AG09309 (cell line): ENCODE data around the gene GRIN2A.

ENCODE experiments used
- DNase-seq: peaks from one replicate; pipeline ENCODE4 v3.0.0-alpha.2; 2010; ENCODE audit warnings: low read depth
- H3K4me3 ChIP-seq: 2 replicates; pipeline ENCODE4 v1.5.1; 2011; ENCODE audit warnings: mild to moderate bottlenecking, low read depth, low read length, moderate library complexity; ENCODE audit not compliant: control insufficient read depth
- TF ChIP-seq, protein P1 (sequence below): IDR thresholded peaks from 2 replicates; pipeline ENCODE4 v1.5.1; 2011; ENCODE audit warnings: mild to moderate bottlenecking, low read depth, low read length, inconsistent platforms; ENCODE audit not compliant: insufficient read depth, control insufficient read depth; ENCODE audit errors: missing control alignments

Gene GRIN2A

DNA sequence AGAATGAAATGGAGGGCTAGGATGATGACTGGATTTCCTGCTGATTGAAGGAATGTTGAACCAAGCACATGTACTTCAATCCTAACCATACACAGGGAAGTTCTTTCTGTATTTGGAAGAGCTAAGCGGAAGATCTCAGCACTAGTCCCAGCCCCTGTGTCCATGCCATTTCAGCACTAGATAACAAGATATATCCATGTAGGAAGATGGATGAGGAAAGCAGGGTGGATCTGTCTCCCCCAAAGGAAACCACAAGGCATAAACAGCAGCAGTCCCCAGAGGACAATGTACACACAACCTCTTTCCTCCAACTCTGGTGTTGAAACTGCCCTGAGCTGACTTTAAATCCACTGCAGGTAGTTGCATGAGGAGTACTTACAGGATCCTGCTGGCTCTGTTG is 75.1 kb downstream of the GRIN2A start:
- no peak overlapping the region for H3K4me3 ChIP-seq
- no peak for DNase-seq

DNA sequence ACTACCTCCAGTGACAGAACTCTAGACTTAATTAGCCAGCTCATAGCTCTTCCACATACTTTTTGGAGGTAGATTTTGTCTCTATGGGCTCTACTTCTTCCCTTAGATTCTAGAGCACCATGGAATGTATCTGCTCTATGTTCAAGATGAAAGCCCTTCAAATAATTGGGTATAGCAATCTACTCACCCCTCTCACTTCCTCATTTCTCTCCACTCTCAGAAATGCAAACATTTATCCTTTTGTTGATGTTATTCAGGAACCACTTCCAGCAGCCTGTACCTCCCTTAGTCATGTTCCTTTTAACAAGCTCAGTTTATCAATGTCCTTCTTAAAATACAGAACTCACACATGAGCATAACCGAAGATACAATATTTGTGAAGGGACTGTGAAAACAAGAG is 78.5 kb downstream of the GRIN2A start:
- DNase-seq: no peak
- TF ChIP-seq, protein P1, sequence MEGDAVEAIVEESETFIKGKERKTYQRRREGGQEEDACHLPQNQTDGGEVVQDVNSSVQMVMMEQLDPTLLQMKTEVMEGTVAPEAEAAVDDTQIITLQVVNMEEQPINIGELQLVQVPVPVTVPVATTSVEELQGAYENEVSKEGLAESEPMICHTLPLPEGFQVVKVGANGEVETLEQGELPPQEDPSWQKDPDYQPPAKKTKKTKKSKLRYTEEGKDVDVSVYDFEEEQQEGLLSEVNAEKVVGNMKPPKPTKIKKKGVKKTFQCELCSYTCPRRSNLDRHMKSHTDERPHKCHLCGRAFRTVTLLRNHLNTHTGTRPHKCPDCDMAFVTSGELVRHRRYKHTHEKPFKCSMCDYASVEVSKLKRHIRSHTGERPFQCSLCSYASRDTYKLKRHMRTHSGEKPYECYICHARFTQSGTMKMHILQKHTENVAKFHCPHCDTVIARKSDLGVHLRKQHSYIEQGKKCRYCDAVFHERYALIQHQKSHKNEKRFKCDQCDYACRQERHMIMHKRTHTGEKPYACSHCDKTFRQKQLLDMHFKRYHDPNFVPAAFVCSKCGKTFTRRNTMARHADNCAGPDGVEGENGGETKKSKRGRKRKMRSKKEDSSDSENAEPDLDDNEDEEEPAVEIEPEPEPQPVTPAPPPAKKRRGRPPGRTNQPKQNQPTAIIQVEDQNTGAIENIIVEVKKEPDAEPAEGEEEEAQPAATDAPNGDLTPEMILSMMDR: no peak
- no peak overlapping the region for H3K4me3 ChIP-seq

More for the DNA sequence above, 75.1 kb downstream of the GRIN2A start:
- TF ChIP-seq, protein P1: no peak

GRCh38 chr16:10103118-10103517 is 79.1 kb downstream of the GRIN2A start:
- TF ChIP-seq, protein P1: no peak
- DNase-seq: no peak
- H3K4me3 ChIP-seq: no peak overlapping the region

- DNase-seq: no peak
- TF ChIP-seq, protein P1: no peak
- H3K4me3 ChIP-seq: no peak overlapping the region
These were observed 81.4 kb downstream of the GRIN2A start for GRCh38 chr16:10100829-10101228.

GRCh38 chr16:10098991-10099390 is 83.2 kb downstream of the GRIN2A start:
- TF ChIP-seq, protein P1: no peak
- no peak for DNase-seq
- H3K4me3 ChIP-seq: no peak overlapping the region

DNA sequence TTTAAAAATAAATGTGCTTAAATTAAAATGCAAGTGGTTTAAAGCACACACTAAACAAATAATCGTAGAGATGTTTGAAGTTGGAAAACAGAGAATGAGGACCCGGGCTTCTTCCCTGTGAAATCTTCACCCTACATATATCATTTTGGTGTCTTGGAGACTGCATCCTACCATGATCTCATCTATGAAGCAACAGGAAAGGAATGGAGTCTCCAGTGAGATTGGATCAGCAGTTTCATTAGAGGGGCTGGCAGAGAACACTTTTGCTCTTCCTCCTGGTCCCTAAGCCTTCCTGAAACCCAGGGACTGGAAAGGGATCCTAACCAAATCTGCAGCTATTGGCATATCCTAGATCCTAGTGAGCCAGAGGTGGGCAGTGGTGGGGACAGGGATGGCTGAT is 85.0 kb downstream of the GRIN2A start:
- no peak overlapping the region for H3K4me3 ChIP-seq
- DNase-seq: no peak
- TF ChIP-seq, protein P1: no peak

GRCh38 chr16:10093576-10093975 is 88.7 kb downstream of the GRIN2A start:
- no peak for DNase-seq
- TF ChIP-seq, protein P1: no peak

More at GRCh38 chr16:10093576-10093975, 88.7 kb downstream of the GRIN2A start:
- no peak overlapping the region for H3K4me3 ChIP-seq
